ENCODE measurements around the gene CD276.

Gene CD276

GRCh38 chr15:73749971-73750370 lies 65.8 kb downstream of the CD276 start:
- DNase-seq = no peak

GRCh38 chr15:73750438-73750837 lies 66.3 kb downstream of the CD276 start:
- no peak for DNase-seq

- no peak for DNase-seq
Measured at GRCh38 chr15:73750951-73751350, 66.8 kb downstream of the CD276 start.

GRCh38 chr15:73751511-73751898 lies 67.3 kb downstream of the CD276 start:
- peak in 2 of 3 experiments; percentile 29 to 43 for DNase-seq

- peak in 2 of 3 experiments; percentile 49 to 51 for DNase-seq
Measured at GRCh38 chr15:73751899-73752805, 68.0 kb downstream of the CD276 start.

- DNase-seq = peak in 2 of 3 experiments; percentile 34 to 48
Measured at GRCh38 chr15:73752806-73753193, 68.6 kb downstream of the CD276 start.

- DNase-seq = peak in 1 of 3 experiments; percentile 25
Measured at GRCh38 chr15:73753250-73754130, 69.3 kb downstream of the CD276 start, which contains the start of gene INSYN1. TSS of gene INSYN1 (minus strand) at chr15:73753351. CDS start at chr15:73751130, 2,221 bp downstream.

- DNase-seq = no peak
Measured at GRCh38 chr15:73754461-73754860, 70.3 kb downstream of the CD276 start.

GRCh38 chr15:73755481-73755880 lies 71.3 kb downstream of the CD276 start:
- peak in 1 of 3 experiments; percentile 53 for DNase-seq

- no peak for DNase-seq
Measured at GRCh38 chr15:73755946-73756345, 71.8 kb downstream of the CD276 start.

GRCh38 chr15:73756390-73756789 lies 72.2 kb downstream of the CD276 start:
- DNase-seq = no peak

GRCh38 chr15:73756947-73757513 lies 72.8 kb downstream of the CD276 start:
- DNase-seq = no peak

GRCh38 chr15:73757571-73757970 lies 73.4 kb downstream of the CD276 start:
- DNase-seq = no peak

- DNase-seq = no peak
Measured at GRCh38 chr15:73758461-73758860, 74.3 kb downstream of the CD276 start.

GRCh38 chr15:73760330-73761329 lies 76.4 kb downstream of the CD276 start:
- no peak for DNase-seq

- DNase-seq = no peak
Measured at GRCh38 chr15:73763931-73764330, 79.7 kb downstream of the CD276 start.

Measured in NCI-H1417 (cell line).